ENCODE results near the gene CHN2. TPM values are rescaled to one million over a fixed set of nuclear protein-coding genes. Genes with fewer than 3 reads are reported as not detected.

Gene CHN2
- total RNA-seq, 1 donor: 9.9 TPM

GRCh38 chr7:29274146-29275017, 79.8 kb downstream of the CHN2 start:
- H3K4me1 ChIP-seq (ENCODE audit: insufficient read depth, low read length): peaks cover 32% of the 10 kb centered on the region
- H3K9me3 ChIP-seq (ENCODE audit: low read depth, low read length): no peaks in the 10 kb centered on the region
- no peaks in the 10 kb centered on the region for H3K27me3 ChIP-seq (ENCODE audit: insufficient read depth, low read length)
- H3K4me3 ChIP-seq (ENCODE audit: low read length): no peak overlapping the region

GRCh38 chr7:29275018-29275318, 80.4 kb downstream of the CHN2 start:
- Histone ChIP-seq H3K27me3 (ENCODE audit: insufficient read depth, low read length) (no peaks in the 10 kb centered on the region), H3K4me3 (ENCODE audit: low read length) (no peak overlapping the region), H3K4me1 (ENCODE audit: insufficient read depth, low read length) (peaks cover 32% of the 10 kb centered on the region), H3K9me3 (ENCODE audit: low read depth, low read length) (no peaks in the 10 kb centered on the region)

- peaks cover 29% of the 10 kb centered on the region for H3K4me1 ChIP-seq (ENCODE audit: insufficient read depth, low read length)
- H3K4me3 ChIP-seq (ENCODE audit: low read length): no peak overlapping the region
- H3K9me3 ChIP-seq (ENCODE audit: low read depth, low read length): no peaks in the 10 kb centered on the region
- H3K27me3 ChIP-seq (ENCODE audit: insufficient read depth, low read length): no peaks in the 10 kb centered on the region
These were observed 80.9 kb downstream of the CHN2 start for GRCh38 chr7:29275493-29275892.

GRCh38 chr7:29276199-29276598, 81.6 kb downstream of the CHN2 start:
- H3K9me3 ChIP-seq (ENCODE audit: low read depth, low read length): no peaks in the 10 kb centered on the region
- H3K27me3 ChIP-seq (ENCODE audit: insufficient read depth, low read length): no peaks in the 10 kb centered on the region
- peaks cover 22% of the 10 kb centered on the region for H3K4me1 ChIP-seq (ENCODE audit: insufficient read depth, low read length)
- no peak overlapping the region for H3K4me3 ChIP-seq (ENCODE audit: low read length)

- Histone ChIP-seq H3K4me3 (ENCODE audit: low read length) (no peak overlapping the region), H3K27me3 (ENCODE audit: insufficient read depth, low read length) (no peaks in the 10 kb centered on the region), H3K4me1 (ENCODE audit: insufficient read depth, low read length) (peaks cover 16% of the 10 kb centered on the region)
These were observed 82.2 kb downstream of the CHN2 start for GRCh38 chr7:29276806-29277205.

GRCh38 chr7:29277436-29278215, 83.1 kb downstream of the CHN2 start:
- H3K4me1 ChIP-seq (ENCODE audit: insufficient read depth, low read length): peaks cover 16% of the 10 kb centered on the region
- no peaks in the 10 kb centered on the region for H3K9me3 ChIP-seq (ENCODE audit: low read depth, low read length)
- no peak overlapping the region for H3K4me3 ChIP-seq (ENCODE audit: low read length)
- H3K27me3 ChIP-seq (ENCODE audit: insufficient read depth, low read length): no peaks in the 10 kb centered on the region

More at GRCh38 chr7:29276806-29277205, 82.2 kb downstream of the CHN2 start:
- no peaks in the 10 kb centered on the region for H3K9me3 ChIP-seq (ENCODE audit: low read depth, low read length)

GRCh38 chr7:29278337-29279069, 83.9 kb downstream of the CHN2 start:
- Histone ChIP-seq H3K4me3 (ENCODE audit: low read length) (no peak overlapping the region), H3K4me1 (ENCODE audit: insufficient read depth, low read length) (peaks cover 24% of the 10 kb centered on the region), H3K9me3 (ENCODE audit: low read depth, low read length) (no peaks in the 10 kb centered on the region), H3K27me3 (ENCODE audit: insufficient read depth, low read length) (no peaks in the 10 kb centered on the region)

GRCh38 chr7:29281782-29282541, 87.4 kb downstream of the CHN2 start:
- Histone ChIP-seq H3K4me3 (ENCODE audit: low read length) (no peak overlapping the region), H3K4me1 (ENCODE audit: insufficient read depth, low read length) (peaks cover 27% of the 10 kb centered on the region), H3K27me3 (ENCODE audit: insufficient read depth, low read length) (no peaks in the 10 kb centered on the region), H3K9me3 (ENCODE audit: low read depth, low read length) (no peaks in the 10 kb centered on the region)

- Histone ChIP-seq H3K4me1 (ENCODE audit: insufficient read depth, low read length) (peaks cover 27% of the 10 kb centered on the region), H3K27me3 (ENCODE audit: insufficient read depth, low read length) (no peaks in the 10 kb centered on the region), H3K9me3 (ENCODE audit: low read depth, low read length) (no peaks in the 10 kb centered on the region), H3K4me3 (ENCODE audit: low read length) (no peak overlapping the region)
These were observed 88.3 kb downstream of the CHN2 start for GRCh38 chr7:29282819-29283414.

GRCh38 chr7:29284696-29285443, 90.3 kb downstream of the CHN2 start:
- no peak overlapping the region for H3K4me3 ChIP-seq (ENCODE audit: low read length)
- H3K9me3 ChIP-seq (ENCODE audit: low read depth, low read length): no peaks in the 10 kb centered on the region
- no peaks in the 10 kb centered on the region for H3K27me3 ChIP-seq (ENCODE audit: insufficient read depth, low read length)
- peaks cover 42% of the 10 kb centered on the region for H3K4me1 ChIP-seq (ENCODE audit: insufficient read depth, low read length)

- H3K27me3 ChIP-seq (ENCODE audit: insufficient read depth, low read length): no peaks in the 10 kb centered on the region
- no peaks in the 10 kb centered on the region for H3K9me3 ChIP-seq (ENCODE audit: low read depth, low read length)
- H3K4me1 ChIP-seq (ENCODE audit: insufficient read depth, low read length): peaks cover 42% of the 10 kb centered on the region
- H3K4me3 ChIP-seq (ENCODE audit: low read length): no peak overlapping the region
These were observed 90.8 kb downstream of the CHN2 start for GRCh38 chr7:29285444-29285793.

GRCh38 chr7:29285861-29286260, 91.3 kb downstream of the CHN2 start:
- no peak overlapping the region for H3K4me3 ChIP-seq (ENCODE audit: low read length)
- no peaks in the 10 kb centered on the region for H3K27me3 ChIP-seq (ENCODE audit: insufficient read depth, low read length)
- H3K9me3 ChIP-seq (ENCODE audit: low read depth, low read length): no peaks in the 10 kb centered on the region
- H3K4me1 ChIP-seq (ENCODE audit: insufficient read depth, low read length): peaks cover 42% of the 10 kb centered on the region

- H3K4me1 ChIP-seq (ENCODE audit: insufficient read depth, low read length): peaks cover 42% of the 10 kb centered on the region
- no peaks in the 10 kb centered on the region for H3K9me3 ChIP-seq (ENCODE audit: low read depth, low read length)
- no peak overlapping the region for H3K4me3 ChIP-seq (ENCODE audit: low read length)
- no peaks in the 10 kb centered on the region for H3K27me3 ChIP-seq (ENCODE audit: insufficient read depth, low read length)
These were observed 92.8 kb downstream of the CHN2 start for GRCh38 chr7:29287366-29287765.
